RWPE2 (cell line): ENCODE measurements around the gene KIF3B.
A peak's percentile ranks its signal among the peaks of the same experiment; 100 is the strongest.

ENCODE experiments used
- ATAC-seq: fragments of 200-7000 bp; cut with Tn5 transposase; 3 replicates; pipeline ENCODE4 v1.9.1; 2021; ENCODE audit warnings: low read depth
- DNase-seq: peaks from one replicate; pipeline ENCODE4 v3.0.0-alpha.2; 2020; ENCODE audit warnings: low spot score
- H3K27ac ChIP-seq: fragments of 450-650 bp; 2 replicates; pipeline ENCODE4 v1.5.1; 2017; ENCODE audit warnings: mild to moderate bottlenecking; ENCODE audit not compliant: poor library complexity, severe bottlenecking
- H3K27me3 ChIP-seq: fragments of 250-450 bp; sonication (Bioruptor Pico); 2 replicates; pipeline ENCODE4 v1.5.1; 2021; ENCODE audit warnings: mild to moderate bottlenecking, moderate library complexity; ENCODE audit not compliant: insufficient read depth, poor library complexity, severe bottlenecking
- H3K36me3 ChIP-seq: fragments of 250-450 bp; sonication (Bioruptor Pico); 2 replicates; pipeline ENCODE4 v1.5.1; 2020; ENCODE audit warnings: low read depth, mild to moderate bottlenecking, moderate library complexity
- H3K4me1 ChIP-seq: fragments of 250-450 bp; sonication (Bioruptor Pico); 2 replicates; pipeline ENCODE4 v1.5.1; 2021; ENCODE audit warnings: mild to moderate bottlenecking, moderate library complexity; ENCODE audit not compliant: insufficient read depth, poor library complexity, severe bottlenecking
- H3K4me3 ChIP-seq: fragments of 250-450 bp; sonication (Bioruptor Pico); 2 replicates; pipeline ENCODE4 v1.5.1; 2021; ENCODE audit warnings: mild to moderate bottlenecking, moderate library complexity; ENCODE audit not compliant: severe bottlenecking
- H3K9me3 ChIP-seq: fragments of 250-450 bp; sonication (Bioruptor Pico); 2 replicates; pipeline ENCODE4 v1.5.1; 2021; ENCODE audit warnings: mild to moderate bottlenecking, moderate library complexity; ENCODE audit not compliant: severe bottlenecking
- CTCF ChIP-seq: fragments of 450-650 bp; IDR thresholded peaks from one replicate; pipeline ENCODE4 v1.5.1; 2017; ENCODE audit warnings: mild to moderate bottlenecking, moderate library complexity; ENCODE audit not compliant: poor library complexity, severe bottlenecking

Gene KIF3B

GRCh38 chr20:32358883-32359632 lies 81.6 kb downstream of the KIF3B start:
- Histone ChIP-seq H3K9me3 (no peaks in the 10 kb centered on the region), H3K4me1 (peaks cover 23% of the 10 kb centered on the region), H3K27ac (peak overlapping the region; percentile 91), H3K4me3 (peak overlapping the region; percentile 96), H3K27me3 (no peaks in the 10 kb centered on the region), H3K36me3 (peaks cover 14% of the 10 kb centered on the region)
- ATAC-seq (peak; percentile 24), DNase-seq (peak; percentile 92)
- TF ChIP-seq CTCF = no peak

GRCh38 chr20:32359633-32360332 lies 82.3 kb downstream of the KIF3B start:
- H3K27ac ChIP-seq = peak overlapping the region; percentile 91
- H3K4me1 ChIP-seq = peaks cover 18% of the 10 kb centered on the region
- H3K27me3 ChIP-seq = no peaks in the 10 kb centered on the region
- ATAC-seq (no peak), DNase-seq (no peak)
- no peaks in the 10 kb centered on the region for H3K9me3 ChIP-seq
- TF ChIP-seq CTCF = no peak
- peaks cover 14% of the 10 kb centered on the region for H3K36me3 ChIP-seq
- H3K4me3 ChIP-seq = peak overlapping the region; percentile 96

- DNase-seq (peak; percentile 10), ATAC-seq (no peak)
- no peak for TF ChIP-seq CTCF
- H3K9me3 ChIP-seq = no peaks in the 10 kb centered on the region
- H3K4me1 ChIP-seq = peaks cover 13% of the 10 kb centered on the region
- peaks cover 14% of the 10 kb centered on the region for H3K36me3 ChIP-seq
- H3K27ac ChIP-seq = no peak overlapping the region
- no peaks in the 10 kb centered on the region for H3K27me3 ChIP-seq
- peak overlapping the region; percentile 96 for H3K4me3 ChIP-seq
These were observed 82.8 kb downstream of the KIF3B start for GRCh38 chr20:32360333-32360634.

GRCh38 chr20:32362901-32363364 lies 85.5 kb downstream of the KIF3B start:
- TF ChIP-seq CTCF = no peak
- no peaks in the 10 kb centered on the region for H3K9me3 ChIP-seq
- no peak for DNase-seq
- no peak for ATAC-seq
- no peak overlapping the region for H3K4me3 ChIP-seq
- H3K27me3 ChIP-seq = no peaks in the 10 kb centered on the region
- H3K27ac ChIP-seq = no peak overlapping the region
- H3K36me3 ChIP-seq = peaks cover 28% of the 10 kb centered on the region
- H3K4me1 ChIP-seq = no peaks in the 10 kb centered on the region

GRCh38 chr20:32363492-32363891 lies 86.0 kb downstream of the KIF3B start:
- TF ChIP-seq CTCF = no peak
- H3K36me3 ChIP-seq = peaks cover 33% of the 10 kb centered on the region
- H3K4me3 ChIP-seq = no peak overlapping the region
- H3K27me3 ChIP-seq = no peaks in the 10 kb centered on the region
- no peaks in the 10 kb centered on the region for H3K4me1 ChIP-seq
- ATAC-seq (no peak), DNase-seq (peak; percentile 3)
- no peaks in the 10 kb centered on the region for H3K9me3 ChIP-seq
- no peak overlapping the region for H3K27ac ChIP-seq
